Central memory CD8-positive, alpha-beta T cell (primary cell): ENCODE results near the gene CGB8.
"Not testable (repeated sequence)": the region's sequence is repeated elsewhere in the genome, so short reads cannot be mapped to it uniquely, and the experiment has no call there.

ENCODE experiments used
- ATAC-seq: fragments of 150-1000 bp; cut with Tn5 transposase; replicated peaks from 2 replicates; pipeline ENCODE4 v1.10.0; 2022; ENCODE audit warnings: mild to moderate bottlenecking, moderate FRiP score, moderate number of reproducible peaks; ENCODE audit not compliant: poor library complexity, severe bottlenecking; ENCODE audit errors: extremely low read depth
- DNase-seq, 2 donors: peaks; one replicate each; pipeline ENCODE4 v3.0.0; 2021; ENCODE audit warnings: low spot score in 2 of 2
- H3K27ac Mint-ChIP-seq: one replicate; pipeline ENCODE4 v1.8.0; 2022; ENCODE audit warnings: low read depth, mild to moderate bottlenecking, moderate library complexity, mixed read lengths
- H3K27me3 Mint-ChIP-seq: one replicate; pipeline ENCODE4 v1.8.0; 2022; ENCODE audit warnings: mixed read lengths
- H3K36me3 Mint-ChIP-seq: one replicate; pipeline ENCODE4 v1.8.0; 2022; ENCODE audit warnings: mild to moderate bottlenecking, moderate library complexity, mixed read lengths; ENCODE audit not compliant: insufficient read depth
- H3K4me1 Mint-ChIP-seq: one replicate; pipeline ENCODE4 v1.8.0; 2022; ENCODE audit warnings: mixed read lengths
- H3K4me3 Mint-ChIP-seq: one replicate; pipeline ENCODE4 v1.8.0; 2022; ENCODE audit warnings: mild to moderate bottlenecking, moderate library complexity, mixed read lengths
- H3K9me3 Mint-ChIP-seq: one replicate; pipeline ENCODE4 v1.8.0; 2022; ENCODE audit warnings: mixed read lengths

The CGB8 gene

DNA sequence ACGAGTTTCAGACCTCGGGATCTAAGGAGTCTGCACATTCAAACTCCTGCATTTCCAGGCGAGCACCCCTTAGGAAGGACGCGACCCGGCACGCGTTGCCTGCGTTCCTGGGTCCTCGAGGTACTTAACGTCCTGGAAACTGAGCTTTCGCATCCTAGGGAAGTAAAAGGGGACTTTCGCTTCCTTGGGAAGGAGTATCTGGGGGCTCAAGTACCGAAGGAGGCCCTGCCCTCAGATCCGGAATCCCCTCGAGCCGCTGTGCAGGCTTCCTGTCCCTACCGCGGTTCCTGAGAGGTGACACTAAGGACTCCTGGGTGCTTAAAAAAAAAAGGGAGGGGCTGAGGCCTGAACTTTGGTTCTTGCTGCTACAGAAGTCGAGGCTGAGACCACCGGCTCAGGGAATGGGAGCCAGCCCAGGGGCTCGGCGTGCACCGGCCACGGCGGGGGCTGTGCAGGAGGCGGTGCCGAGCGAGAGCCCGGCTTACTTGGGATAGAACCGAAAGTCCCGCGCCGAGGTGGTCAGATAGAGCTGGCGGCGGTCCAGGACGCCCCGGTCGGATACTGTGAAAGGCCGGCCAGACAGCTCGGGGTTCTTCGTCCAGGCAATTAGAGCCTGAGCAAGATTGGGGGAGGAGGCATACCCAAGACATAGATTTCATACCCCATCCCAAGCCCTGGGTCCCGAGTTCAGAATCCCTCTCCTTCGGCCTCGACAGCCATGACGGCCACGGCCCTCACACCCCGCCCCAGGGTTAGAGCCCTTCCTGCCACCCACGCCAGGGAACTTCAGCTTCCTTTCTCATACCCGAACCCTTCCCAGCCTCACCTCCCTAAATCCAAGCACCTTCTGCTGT, 30.3 kb downstream of the CGB8 start:
- Mint-ChIP-seq H3K4me1 (peaks cover 25% of the 10 kb centered on the region), H3K4me3 (peak overlapping the region; percentile 85), H3K27ac (peak overlapping the region; percentile 7)
- not testable (repeated sequence) for H3K36me3 Mint-ChIP-seq, H3K27me3 Mint-ChIP-seq, H3K9me3 Mint-ChIP-seq, DNase-seq
- peak; percentile 47 for ATAC-seq

DNA sequence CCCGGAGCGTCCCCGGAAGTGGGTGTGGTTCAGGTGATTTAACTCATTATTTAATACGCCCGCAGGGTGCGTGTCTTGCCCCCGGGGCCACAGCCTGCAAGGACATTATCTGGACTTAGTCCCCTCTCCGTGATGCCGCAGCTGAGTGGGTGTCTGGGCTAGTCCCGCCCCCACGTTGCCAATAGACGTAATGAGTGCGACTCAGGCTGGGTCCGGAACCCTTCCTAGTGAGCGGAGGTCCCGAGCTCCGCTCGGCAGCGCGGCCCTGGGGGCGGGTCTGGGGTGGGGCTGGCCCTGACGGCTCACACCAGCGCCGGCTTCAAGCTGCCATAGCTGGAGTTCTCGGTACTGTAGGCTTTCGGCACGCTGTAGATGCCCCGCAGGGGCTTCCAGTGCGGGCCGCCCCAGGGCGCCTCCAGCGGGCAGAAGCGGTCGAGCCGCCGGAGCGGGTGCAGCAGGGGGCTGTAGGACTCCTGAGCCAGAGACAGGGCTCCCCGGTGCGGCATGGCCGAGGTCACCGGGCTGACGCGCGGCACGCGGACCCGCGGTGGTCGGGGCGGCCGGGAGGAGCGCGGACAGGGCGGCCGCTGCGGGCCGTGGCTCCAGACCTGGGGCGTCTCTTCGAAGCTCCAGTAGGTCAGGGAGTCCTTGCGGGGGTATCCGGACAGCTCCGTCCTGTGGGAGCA, 31.1 kb downstream of the CGB8 start:
- peaks cover 8% of the 10 kb centered on the region for H3K36me3 Mint-ChIP-seq
- H3K4me3 Mint-ChIP-seq, result peak overlapping the region; percentile 85
- peak; percentile 89 for ATAC-seq
- H3K4me1 Mint-ChIP-seq, result peaks cover 25% of the 10 kb centered on the region
- H3K9me3 Mint-ChIP-seq, result no peaks in the 10 kb centered on the region
- no peaks in the 10 kb centered on the region for H3K27me3 Mint-ChIP-seq
- H3K27ac Mint-ChIP-seq, result peak overlapping the region; percentile 7
- DNase-seq, result peak; percentile 57

DNA sequence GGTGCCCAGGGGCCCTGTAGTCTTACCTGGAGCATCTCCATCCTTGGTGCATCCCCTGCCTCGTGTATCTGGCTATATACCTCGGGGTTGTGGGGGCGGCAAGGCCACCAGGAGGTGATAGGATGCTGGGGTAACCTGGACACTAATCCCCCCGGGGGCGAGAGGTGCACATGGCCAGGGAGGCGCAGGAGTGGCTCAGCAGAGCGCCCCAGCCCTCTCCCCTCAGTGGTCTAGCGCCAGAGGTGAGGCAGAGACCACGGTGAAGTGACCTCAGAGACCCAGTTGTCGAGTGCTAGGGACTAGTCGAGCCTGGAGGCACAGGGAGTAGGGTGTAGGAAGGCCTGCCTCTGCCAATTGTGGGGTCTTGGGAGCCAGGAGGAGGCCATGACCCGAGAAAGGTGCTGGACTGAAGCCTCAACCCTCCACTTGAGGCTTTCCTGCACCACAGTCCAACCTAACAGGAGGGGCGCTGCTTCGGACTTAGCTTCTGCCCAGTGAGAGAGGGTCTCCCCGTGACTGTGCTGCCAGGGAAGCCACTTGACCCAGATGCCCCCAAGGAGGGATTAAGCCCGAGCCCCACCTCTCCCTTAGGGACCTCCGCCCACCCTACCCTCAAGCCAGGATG, 31.8 kb downstream of the CGB8 start, which contains the start of gene LHB:
LHB (minus strand) TSS at position 51 of the 625 bp plus-strand sequence; CDS start at position 41, 10 bp downstream.
- Mint-ChIP-seq H3K27ac (peak within 1 kb of the TSS; percentile 78), H3K4me3 (peak within 1 kb of the TSS; percentile 85), H3K4me1 (peaks cover 25% of the 10 kb centered on the region), H3K36me3 (peaks cover 8% of the 10 kb centered on the region), H3K27me3 (no peaks in the 10 kb centered on the region), H3K9me3 (no peaks in the 10 kb centered on the region)
- ATAC-seq (no peak), DNase-seq (no peak)

DNA sequence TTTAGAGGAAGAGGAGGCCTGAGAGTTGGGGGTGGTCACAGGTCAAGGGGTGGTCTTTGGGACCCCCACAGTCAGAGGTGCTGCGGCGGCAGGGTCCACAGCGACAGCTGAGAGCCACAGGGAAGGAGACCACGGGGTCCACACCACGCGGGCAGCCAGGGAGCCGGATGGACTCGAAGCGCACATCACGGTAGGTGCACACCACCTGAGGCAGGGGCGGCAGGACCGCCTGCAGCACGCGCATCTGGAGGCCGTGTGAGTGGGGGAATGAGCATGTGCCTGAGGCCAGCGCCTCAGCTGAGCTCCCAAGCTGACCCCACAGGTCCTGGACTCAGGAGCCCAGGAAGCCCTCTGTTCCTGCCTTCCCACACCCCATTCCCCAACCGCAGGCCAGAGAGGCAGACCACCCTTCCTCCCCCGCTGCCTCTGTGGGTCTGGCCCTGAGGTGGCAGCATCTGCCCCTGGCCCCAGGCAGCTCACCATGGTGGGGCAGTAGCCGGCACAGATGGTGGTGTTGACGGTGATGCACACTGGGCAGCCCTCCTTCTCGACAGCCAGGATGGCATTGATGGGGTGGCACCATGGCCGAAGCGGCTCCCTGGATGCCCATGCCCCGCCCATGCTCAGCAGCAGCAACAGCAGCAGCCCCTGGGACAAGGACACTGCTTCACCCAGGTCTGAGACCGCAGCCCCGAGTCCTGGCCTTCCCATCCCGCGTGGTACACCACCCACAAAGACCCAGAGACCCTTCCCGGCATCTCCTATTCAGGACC, 32.7 kb downstream of the CGB8 start:
- Mint-ChIP-seq H3K36me3 (peaks cover 8% of the 10 kb centered on the region), H3K4me1 (peaks cover 22% of the 10 kb centered on the region), H3K4me3 (peak overlapping the region; percentile 43), H3K9me3 (no peaks in the 10 kb centered on the region), H3K27ac (peak overlapping the region; percentile 78), H3K27me3 (no peaks in the 10 kb centered on the region)
- ATAC-seq, result no peak
- no peak for DNase-seq

DNA sequence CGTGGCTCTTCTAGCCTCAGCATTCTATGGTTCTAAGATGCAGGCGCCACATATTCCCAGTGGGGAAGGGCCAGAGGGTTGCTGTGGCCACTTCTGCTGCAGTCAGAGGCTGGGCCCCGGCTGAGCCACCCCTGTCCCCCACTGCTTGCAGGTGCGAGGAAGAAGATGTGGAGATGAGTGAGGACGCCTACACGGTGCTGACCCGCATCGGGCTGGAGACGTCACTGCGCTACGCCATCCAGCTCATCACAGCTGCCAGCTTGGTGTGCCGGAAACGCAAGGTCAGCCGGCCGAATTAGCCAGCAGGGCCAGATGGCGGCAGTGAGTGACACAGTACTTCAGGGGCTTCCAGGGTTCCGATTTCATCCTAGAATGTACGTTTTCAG, 34.0 kb downstream of the CGB8 start:
- Mint-ChIP-seq H3K27me3 (no peaks in the 10 kb centered on the region), H3K4me1 (peaks cover 16% of the 10 kb centered on the region), H3K9me3 (no peaks in the 10 kb centered on the region), H3K27ac (no peak overlapping the region), H3K36me3 (peaks cover 6% of the 10 kb centered on the region), H3K4me3 (no peak overlapping the region)
- no peak for ATAC-seq
- DNase-seq, result no peak

DNA sequence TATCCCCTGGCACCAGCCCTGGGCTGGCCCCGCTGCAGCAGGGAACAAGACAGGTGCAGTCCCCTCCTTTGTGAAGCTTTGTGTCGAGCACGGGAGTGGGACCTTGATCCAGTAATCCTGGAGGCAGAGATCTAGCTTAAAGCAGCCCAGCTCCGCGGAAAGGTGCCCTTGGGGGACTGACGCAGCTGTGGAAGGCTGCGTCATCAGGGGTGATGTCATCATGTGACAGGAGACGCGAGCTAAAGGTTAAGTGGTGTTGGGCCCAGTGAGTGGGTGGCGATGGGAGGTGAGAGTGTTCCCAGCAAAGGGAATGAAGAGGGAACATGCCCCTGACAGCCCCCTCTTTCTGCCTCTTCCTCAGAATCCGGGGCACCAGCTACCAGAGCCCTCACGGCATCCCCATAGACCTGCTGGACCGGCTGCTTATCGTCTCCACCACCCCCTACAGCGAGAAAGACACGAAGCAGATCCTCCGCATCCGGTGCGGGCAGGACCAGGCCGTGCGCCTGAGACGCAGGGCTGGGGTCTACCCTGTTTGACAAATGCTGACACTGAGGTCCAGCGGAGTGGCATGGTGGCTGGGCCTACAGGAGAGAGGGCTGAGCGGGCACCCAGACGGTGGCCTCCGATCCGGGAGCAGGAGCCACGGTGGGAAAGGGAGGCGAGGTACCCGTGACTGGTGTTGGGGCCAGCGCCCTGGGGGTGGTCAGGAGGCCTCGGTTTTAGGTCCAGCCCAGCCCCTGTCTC, 34.6 kb downstream of the CGB8 start:
- H3K27ac Mint-ChIP-seq, result no peak overlapping the region
- H3K9me3 Mint-ChIP-seq, result no peaks in the 10 kb centered on the region
- DNase-seq (no peak), ATAC-seq (no peak)
- H3K36me3 Mint-ChIP-seq, result peaks cover 6% of the 10 kb centered on the region
- H3K27me3 Mint-ChIP-seq, result no peaks in the 10 kb centered on the region
- H3K4me1 Mint-ChIP-seq, result peaks cover 10% of the 10 kb centered on the region
- no peak overlapping the region for H3K4me3 Mint-ChIP-seq

DNA sequence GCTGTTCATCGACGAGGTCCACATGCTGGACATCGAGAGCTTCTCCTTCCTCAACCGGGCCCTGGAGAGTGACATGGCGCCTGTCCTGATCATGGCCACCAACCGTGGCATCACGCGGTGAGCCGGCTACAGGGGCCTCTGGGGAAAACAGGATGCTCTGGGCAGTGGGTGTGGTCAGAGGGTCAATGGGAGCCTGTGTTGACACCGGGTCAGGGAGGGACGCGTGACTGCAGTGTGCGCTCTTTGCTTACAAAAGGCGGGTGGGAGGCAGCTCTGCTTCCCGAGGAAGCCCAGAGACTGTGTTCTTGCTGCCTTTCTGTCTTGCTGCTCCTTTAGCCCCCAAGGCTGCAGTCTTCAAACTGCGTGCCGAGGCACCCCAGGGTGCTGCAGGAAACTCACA, 37.7 kb downstream of the CGB8 start:
- Mint-ChIP-seq H3K4me1 (no peaks in the 10 kb centered on the region), H3K9me3 (no peaks in the 10 kb centered on the region), H3K4me3 (no peak overlapping the region), H3K27me3 (no peaks in the 10 kb centered on the region), H3K27ac (no peak overlapping the region), H3K36me3 (peaks cover 18% of the 10 kb centered on the region)
- DNase-seq, result no peak
- no peak for ATAC-seq

DNA sequence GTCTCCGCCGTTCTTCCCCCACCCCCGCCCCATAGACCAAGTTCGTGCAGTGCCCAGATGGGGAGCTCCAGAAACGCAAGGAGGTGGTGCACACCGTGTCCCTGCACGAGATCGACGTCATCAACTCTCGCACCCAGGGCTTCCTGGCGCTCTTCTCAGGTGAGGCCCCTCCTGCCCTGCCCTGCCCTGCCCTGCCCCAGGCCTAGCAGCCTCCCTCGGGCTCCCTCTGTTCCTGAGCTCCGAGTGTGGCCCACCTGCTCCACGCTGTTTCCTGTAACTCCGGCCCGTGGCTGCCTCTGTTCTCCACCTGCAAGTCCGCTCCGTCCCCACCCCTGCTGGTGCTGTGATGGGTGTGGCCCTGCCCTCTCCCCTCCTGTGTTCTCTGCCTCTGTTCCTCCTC, 38.5 kb downstream of the CGB8 start:
- H3K27ac Mint-ChIP-seq, result no peak overlapping the region
- H3K9me3 Mint-ChIP-seq, result no peaks in the 10 kb centered on the region
- H3K27me3 Mint-ChIP-seq, result no peaks in the 10 kb centered on the region
- DNase-seq, result no peak
- peaks cover 19% of the 10 kb centered on the region for H3K36me3 Mint-ChIP-seq
- H3K4me3 Mint-ChIP-seq, result no peak overlapping the region
- no peaks in the 10 kb centered on the region for H3K4me1 Mint-ChIP-seq
- no peak for ATAC-seq

DNA sequence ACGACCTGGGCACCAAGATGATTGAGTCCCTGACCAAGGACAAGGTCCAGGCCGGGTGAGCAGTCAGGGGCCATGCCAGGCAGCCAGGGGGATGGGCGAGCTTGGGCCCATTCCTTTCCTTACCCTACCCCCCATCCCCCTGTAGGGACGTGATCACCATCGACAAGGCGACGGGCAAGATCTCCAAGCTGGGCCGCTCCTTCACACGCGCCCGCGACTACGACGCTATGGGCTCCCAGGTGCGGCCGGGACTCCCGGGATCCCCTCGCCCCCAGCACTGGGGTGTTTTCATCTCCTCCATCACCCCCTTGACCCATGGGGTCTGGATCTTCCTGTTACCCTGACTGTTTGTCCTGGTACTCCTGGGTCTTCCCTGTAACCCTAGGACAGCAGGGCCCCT, 39.1 kb downstream of the CGB8 start:
- Mint-ChIP-seq H3K27me3 (no peaks in the 10 kb centered on the region), H3K36me3 (peaks cover 19% of the 10 kb centered on the region), H3K9me3 (no peaks in the 10 kb centered on the region), H3K4me1 (no peaks in the 10 kb centered on the region), H3K4me3 (no peak overlapping the region), H3K27ac (no peak overlapping the region)
- no peak for DNase-seq
- ATAC-seq, result no peak

DNA sequence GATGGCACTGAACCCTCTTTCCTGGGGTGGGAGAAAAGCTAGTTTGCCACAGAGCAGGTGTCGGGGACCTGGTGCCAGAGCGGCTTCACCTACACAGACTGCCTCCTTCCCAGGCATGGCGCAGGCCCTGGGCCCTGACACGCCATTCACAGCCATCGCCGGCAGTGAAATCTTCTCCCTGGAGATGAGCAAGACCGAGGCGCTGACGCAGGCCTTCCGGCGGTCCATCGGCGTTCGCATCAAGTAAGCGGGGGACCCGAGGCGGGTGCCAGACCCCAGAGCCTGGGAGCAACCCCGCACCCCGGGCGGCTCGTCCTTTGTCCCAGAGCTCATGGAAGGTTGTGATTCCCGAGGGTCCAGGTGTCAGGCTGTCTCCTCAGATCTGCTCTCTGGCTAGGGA, 42.0 kb downstream of the CGB8 start:
- Mint-ChIP-seq H3K4me3 (no peak overlapping the region), H3K36me3 (peaks cover 31% of the 10 kb centered on the region), H3K27ac (no peak overlapping the region), H3K27me3 (no peaks in the 10 kb centered on the region), H3K9me3 (no peaks in the 10 kb centered on the region), H3K4me1 (no peaks in the 10 kb centered on the region)
- no peak for DNase-seq
- no peak for ATAC-seq

DNA sequence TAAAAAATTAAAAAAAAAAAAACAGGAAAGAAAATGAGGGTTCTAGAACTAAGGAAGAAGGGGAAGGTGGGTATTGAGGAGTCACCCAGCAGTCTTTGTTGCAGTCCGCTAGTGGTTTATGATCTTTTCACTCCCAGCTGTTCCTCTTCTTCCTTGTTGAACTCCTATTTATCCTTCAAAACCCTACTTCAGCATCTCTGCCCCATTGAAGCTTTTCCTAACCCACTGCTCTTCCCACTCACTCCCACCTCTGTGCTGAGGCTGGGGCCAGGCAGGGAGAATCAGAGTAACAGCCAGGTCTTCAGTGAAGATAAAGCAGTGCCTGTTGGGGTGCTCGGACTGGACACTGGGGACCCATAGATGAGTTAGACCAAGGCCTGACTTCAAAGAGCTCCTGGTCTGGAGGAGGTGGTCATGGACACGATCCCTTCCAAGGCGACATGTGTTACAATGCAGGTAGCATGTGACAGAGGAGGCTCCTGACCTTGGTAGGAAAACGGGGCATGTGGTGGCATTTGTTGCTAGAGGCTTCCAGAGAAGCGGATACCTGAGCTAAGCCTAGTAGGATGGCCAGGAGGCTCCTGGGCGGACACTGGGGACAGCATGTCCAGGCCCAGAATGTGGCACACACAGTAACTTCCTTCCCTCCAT, 43.8 kb downstream of the CGB8 start:
- Mint-ChIP-seq H3K27me3 (no peaks in the 10 kb centered on the region), H3K9me3 (no peaks in the 10 kb centered on the region), H3K27ac (no peak overlapping the region), H3K4me1 (no peaks in the 10 kb centered on the region), H3K4me3 (no peak overlapping the region), H3K36me3 (peaks cover 28% of the 10 kb centered on the region)
- DNase-seq (no peak), ATAC-seq (no peak)
